PC-3 (cell line): ENCODE results near the gene RABGAP1.

Experiments used
- EZH2 ChIP-seq: fragments of 300-600 bp; sonication (generic); IDR thresholded peaks from one replicate; pipeline ENCODE4 v1.6.1; 2017; ENCODE audit warnings: antibody characterized with exemption, mild to moderate bottlenecking, low read length; ENCODE audit not compliant: unreplicated experiment
- EZH2phosphoT487 ChIP-seq: fragments of 300-600 bp; sonication (generic); IDR thresholded peaks from 2 replicates; pipeline ENCODE4 v1.6.1; 2018; ENCODE audit warnings: mild to moderate bottlenecking, antibody characterized with exemption, low read length, borderline replicate concordance
- TF ChIP-seq, protein P1 (sequence below): fragments of 300-600 bp; sonication (generic); conservative IDR thresholded peaks from 2 replicates; pipeline ENCODE4 v1.5.1; 2017; ENCODE audit warnings: antibody characterized with exemption, low read depth, mild to moderate bottlenecking, low read length

DNA sequence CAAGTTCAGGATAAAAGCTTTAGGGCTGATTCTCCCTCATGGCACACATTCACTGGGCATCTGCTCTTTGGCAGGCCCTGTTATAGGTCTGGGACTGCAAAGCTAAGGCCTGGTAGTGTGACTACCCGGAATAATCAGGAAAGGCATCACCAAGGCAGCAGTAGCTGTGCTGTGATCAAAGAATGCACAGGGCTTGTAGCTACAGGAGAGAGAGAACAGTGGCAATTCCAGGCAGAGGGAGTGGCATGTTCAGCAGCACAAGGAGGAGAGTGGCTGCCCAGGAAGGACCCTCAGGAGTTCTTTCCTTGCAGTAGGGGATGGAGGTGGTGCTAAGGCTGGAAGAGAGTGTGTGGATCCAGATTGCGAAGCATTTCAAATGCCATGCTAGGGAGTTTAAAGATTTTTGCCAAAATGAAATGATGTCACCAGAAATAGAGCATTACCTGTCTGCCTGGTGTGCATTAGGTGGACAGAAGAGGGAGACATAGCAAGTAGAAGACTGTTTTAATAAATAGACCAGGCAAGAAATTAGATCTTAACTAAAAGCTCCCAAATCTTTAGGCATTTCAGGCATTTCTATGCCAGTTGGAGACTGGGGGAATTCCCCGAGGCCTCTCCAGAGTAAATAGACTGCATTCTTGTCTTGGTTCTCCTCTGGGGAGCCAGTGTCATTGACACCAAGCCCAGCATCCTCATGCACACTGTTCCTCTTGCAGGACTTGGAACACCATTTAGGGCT, 161.7 kb downstream of the RABGAP1 start:
- TF ChIP-seq, protein P1, sequence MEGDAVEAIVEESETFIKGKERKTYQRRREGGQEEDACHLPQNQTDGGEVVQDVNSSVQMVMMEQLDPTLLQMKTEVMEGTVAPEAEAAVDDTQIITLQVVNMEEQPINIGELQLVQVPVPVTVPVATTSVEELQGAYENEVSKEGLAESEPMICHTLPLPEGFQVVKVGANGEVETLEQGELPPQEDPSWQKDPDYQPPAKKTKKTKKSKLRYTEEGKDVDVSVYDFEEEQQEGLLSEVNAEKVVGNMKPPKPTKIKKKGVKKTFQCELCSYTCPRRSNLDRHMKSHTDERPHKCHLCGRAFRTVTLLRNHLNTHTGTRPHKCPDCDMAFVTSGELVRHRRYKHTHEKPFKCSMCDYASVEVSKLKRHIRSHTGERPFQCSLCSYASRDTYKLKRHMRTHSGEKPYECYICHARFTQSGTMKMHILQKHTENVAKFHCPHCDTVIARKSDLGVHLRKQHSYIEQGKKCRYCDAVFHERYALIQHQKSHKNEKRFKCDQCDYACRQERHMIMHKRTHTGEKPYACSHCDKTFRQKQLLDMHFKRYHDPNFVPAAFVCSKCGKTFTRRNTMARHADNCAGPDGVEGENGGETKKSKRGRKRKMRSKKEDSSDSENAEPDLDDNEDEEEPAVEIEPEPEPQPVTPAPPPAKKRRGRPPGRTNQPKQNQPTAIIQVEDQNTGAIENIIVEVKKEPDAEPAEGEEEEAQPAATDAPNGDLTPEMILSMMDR: peak; percentile 51
- TF ChIP-seq EZH2phosphoT487 (no peak), EZH2 (no peak)
